Breast epithelium (tissue), 4 donors: ENCODE measurements around the gene HSPBAP1. TPM values are rescaled to one million over a fixed set of nuclear protein-coding genes. Genes with fewer than 3 reads are reported as not detected.

Experiments
- DNase-seq, 2 donors: peaks; one replicate each; pipeline ENCODE4 v3.0.0-alpha.2; 2019; ENCODE audit warnings: low spot score in 2 of 2
- H3K27ac ChIP-seq, 2 donors: fragments of 200-600 bp; sonication (generic) in 1 of 2; one replicate each; pipeline ENCODE4 v1.5.1; 2016 to 2019; ENCODE audit warnings: mild to moderate bottlenecking in 1 of 2
- H3K27me3 ChIP-seq, 2 donors: fragments of 200-600 bp; sonication (generic) in 1 of 2; one replicate each; pipeline versions ENCODE4 v1.5.1 to v1.6.0; 2017 to 2019; ENCODE audit warnings: control low read depth in 1 of 2, mild to moderate bottlenecking in 1 of 2
- H3K36me3 ChIP-seq: fragments of 200-600 bp; one replicate; pipeline ENCODE4 v1.5.1; 2019
- H3K4me1 ChIP-seq, 2 donors: fragments of 200-600 bp; sonication (generic); one replicate each; pipeline ENCODE4 v1.5.1; 2016 to 2019; ENCODE audit warnings: control low read depth in 1 of 2
- H3K4me3 ChIP-seq, 3 donors: fragments of 200-600 bp; sonication (generic); 1 replicate in 2 of 3; 2 replicates in 1 of 3; pipeline ENCODE4 v1.5.1; 2016 to 2019; ENCODE audit warnings: mild to moderate bottlenecking in 3 of 3, moderate library complexity in 2 of 3
- H3K9me3 ChIP-seq, 2 donors: fragments of 200-600 bp; sonication (generic) in 1 of 2; one replicate each; pipeline ENCODE4 v1.5.1; 2016 to 2019; ENCODE audit warnings: control low read depth in 1 of 2
- CTCF ChIP-seq, 3 donors: fragments of 450-650 bp; IDR thresholded peaks; one replicate each; pipeline ENCODE4 v1.5.1; 2016 to 2017; ENCODE audit warnings: antibody characterized with exemption in 3 of 3, mild to moderate bottlenecking in 3 of 3, moderate library complexity in 3 of 3
- POLR2A ChIP-seq: fragments of 450-650 bp; IDR thresholded peaks from one replicate; pipeline ENCODE4 v1.6.1; 2016; ENCODE audit warnings: antibody characterized with exemption, mild to moderate bottlenecking, moderate library complexity
- POLR2AphosphoS5 ChIP-seq, 3 donors: sonication (generic); formaldehyde crosslinking; IDR thresholded peaks; one replicate each; pipeline ENCODE4 v1.6.1; 2017; ENCODE audit warnings: antibody characterized with exemption in 3 of 3
- intact Hi-C: fragments of 100-400 bp; cut with DNase I; formaldehyde crosslinking; loops from one replicate; pipeline ENCODE4 v1.15.1; 2023; ENCODE audit warnings: low total_unique reads
- total RNA-seq, 3 donors: library from RNA; depleted of rRNA; stranded (reverse); fragments of >200 nt; gene quantifications; one replicate each; pipeline ENCODE4 v1.1.0, GENCODE V29; 2016

HSPBAP1 gene
- total RNA-seq, 3 donors from 2014 or later = 11.7 to 18.6 (median 15.7) TPM

GRCh38 chr3:122785231-122785630 lies 8.4 kb downstream of the HSPBAP1 start:
- Histone ChIP-seq H3K4me3 (no peak overlapping the region), H3K4me1 (no peaks in the 10 kb centered on the region), H3K27ac (no peak overlapping the region), H3K27me3 (no peaks in the 10 kb centered on the region), H3K9me3 (no peaks in the 10 kb centered on the region), H3K36me3 (no peaks in the 10 kb centered on the region)
- intact Hi-C loops = no loop called here
- TF ChIP-seq POLR2AphosphoS5 (IDR thresholded peaks at IDR 0.05) (no peak), POLR2A (no peak), CTCF (IDR thresholded peaks at IDR 0.05) (no peak)
- DNase-seq = no peak

GRCh38 chr3:122784436-122784835 lies 9.2 kb downstream of the HSPBAP1 start:
- Histone ChIP-seq H3K4me1 (no peaks in the 10 kb centered on the region), H3K9me3 (no peaks in the 10 kb centered on the region), H3K27ac (no peak overlapping the region), H3K27me3 (no peaks in the 10 kb centered on the region), H3K4me3 (no peak overlapping the region), H3K36me3 (no peaks in the 10 kb centered on the region)
- TF ChIP-seq POLR2AphosphoS5 (IDR thresholded peaks at IDR 0.05) = no peak
- TF ChIP-seq POLR2A = no peak
- intact Hi-C loops = no loop called here
- DNase-seq = no peak

GRCh38 chr3:122782804-122783203 lies 10.8 kb downstream of the HSPBAP1 start:
- no peak for TF ChIP-seq CTCF (IDR thresholded peaks at IDR 0.05)
- no peak for TF ChIP-seq POLR2AphosphoS5 (IDR thresholded peaks at IDR 0.05)
- no peak for TF ChIP-seq POLR2A
- intact Hi-C loops = no loop called here
- no peaks in the 10 kb centered on the region for H3K9me3 ChIP-seq
- H3K4me1 ChIP-seq = no peaks in the 10 kb centered on the region
- no peaks in the 10 kb centered on the region for H3K36me3 ChIP-seq
- no peak overlapping the region for H3K27ac ChIP-seq
- H3K4me3 ChIP-seq = no peak overlapping the region
- DNase-seq = no peak
- no peaks in the 10 kb centered on the region for H3K27me3 ChIP-seq

GRCh38 chr3:122777563-122777962 lies 16.1 kb downstream of the HSPBAP1 start:
- no peak overlapping the region for H3K27ac ChIP-seq

GRCh38 chr3:122776675-122777468 lies 16.8 kb downstream of the HSPBAP1 start:
- Histone ChIP-seq H3K27me3 (no peaks in the 10 kb centered on the region), H3K4me1 (no peaks in the 10 kb centered on the region), H3K36me3 (peaks cover 8% of the 10 kb centered on the region), H3K4me3 (no peak overlapping the region), H3K9me3 (no peaks in the 10 kb centered on the region), H3K27ac (no peak overlapping the region)
- intact Hi-C loops = no loop called here
- no peak for TF ChIP-seq POLR2A
- TF ChIP-seq CTCF (IDR thresholded peaks at IDR 0.05) = no peak
- no peak for DNase-seq

More at GRCh38 chr3:122777563-122777962, 16.1 kb downstream of the HSPBAP1 start:
- DNase-seq = no peak
- Histone ChIP-seq H3K4me1 (no peaks in the 10 kb centered on the region), H3K36me3 (peaks cover 8% of the 10 kb centered on the region), H3K9me3 (no peaks in the 10 kb centered on the region), H3K27me3 (no peaks in the 10 kb centered on the region), H3K4me3 (no peak overlapping the region)
- intact Hi-C loops = no loop called here
- no peak for TF ChIP-seq CTCF (IDR thresholded peaks at IDR 0.05)
- no peak for TF ChIP-seq POLR2AphosphoS5 (IDR thresholded peaks at IDR 0.05)
- TF ChIP-seq POLR2A = no peak
